Measurements from ENCODE around the gene GGA1.

The GGA1 gene, protein sequence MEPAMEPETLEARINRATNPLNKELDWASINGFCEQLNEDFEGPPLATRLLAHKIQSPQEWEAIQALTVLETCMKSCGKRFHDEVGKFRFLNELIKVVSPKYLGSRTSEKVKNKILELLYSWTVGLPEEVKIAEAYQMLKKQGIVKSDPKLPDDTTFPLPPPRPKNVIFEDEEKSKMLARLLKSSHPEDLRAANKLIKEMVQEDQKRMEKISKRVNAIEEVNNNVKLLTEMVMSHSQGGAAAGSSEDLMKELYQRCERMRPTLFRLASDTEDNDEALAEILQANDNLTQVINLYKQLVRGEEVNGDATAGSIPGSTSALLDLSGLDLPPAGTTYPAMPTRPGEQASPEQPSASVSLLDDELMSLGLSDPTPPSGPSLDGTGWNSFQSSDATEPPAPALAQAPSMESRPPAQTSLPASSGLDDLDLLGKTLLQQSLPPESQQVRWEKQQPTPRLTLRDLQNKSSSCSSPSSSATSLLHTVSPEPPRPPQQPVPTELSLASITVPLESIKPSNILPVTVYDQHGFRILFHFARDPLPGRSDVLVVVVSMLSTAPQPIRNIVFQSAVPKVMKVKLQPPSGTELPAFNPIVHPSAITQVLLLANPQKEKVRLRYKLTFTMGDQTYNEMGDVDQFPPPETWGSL

DNA sequence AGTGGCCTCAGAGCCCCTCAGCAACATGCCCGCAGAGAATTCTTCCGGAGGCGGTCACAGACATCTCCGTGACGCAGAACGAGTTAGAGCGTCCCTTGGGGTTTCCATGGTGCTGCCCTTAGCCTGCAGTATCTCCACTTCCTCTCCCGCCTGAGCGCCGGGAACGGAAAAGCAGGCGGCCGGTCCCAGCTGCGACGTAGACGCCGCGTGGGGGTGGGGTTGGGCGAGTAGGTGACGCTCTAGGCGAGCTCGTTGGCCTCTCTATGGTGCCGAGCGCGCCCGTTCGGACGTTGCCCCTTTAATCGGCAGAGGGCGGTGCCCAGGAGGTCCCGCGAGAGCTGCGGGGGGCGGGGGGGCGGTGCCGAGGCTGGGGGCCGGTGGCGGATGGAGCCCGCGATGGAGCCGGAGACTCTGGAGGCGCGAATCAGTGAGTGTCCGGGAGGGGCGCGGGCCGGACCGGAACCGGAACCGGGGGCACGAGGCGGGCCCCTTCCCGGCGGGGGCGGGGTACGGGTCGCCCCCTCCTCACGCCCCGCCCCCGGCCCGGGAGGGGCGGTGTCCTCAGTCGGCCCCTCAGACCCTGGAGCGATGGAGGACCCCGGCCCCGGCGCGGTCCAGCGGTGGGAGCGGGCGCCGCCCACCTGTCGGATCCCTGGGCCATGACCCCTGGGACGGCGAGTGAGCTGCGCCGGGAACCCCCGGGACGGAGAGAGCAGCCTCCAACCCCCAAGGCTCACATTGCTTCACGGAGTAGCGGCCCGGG is at the start of gene GGA1:
GGA1 (plus strand) TSS at position 358 of the 763 bp plus-strand sequence; CDS start at position 385, 27 bp downstream.
- peak; percentile 80 to 100 (median 96) for DNase-seq

DNA sequence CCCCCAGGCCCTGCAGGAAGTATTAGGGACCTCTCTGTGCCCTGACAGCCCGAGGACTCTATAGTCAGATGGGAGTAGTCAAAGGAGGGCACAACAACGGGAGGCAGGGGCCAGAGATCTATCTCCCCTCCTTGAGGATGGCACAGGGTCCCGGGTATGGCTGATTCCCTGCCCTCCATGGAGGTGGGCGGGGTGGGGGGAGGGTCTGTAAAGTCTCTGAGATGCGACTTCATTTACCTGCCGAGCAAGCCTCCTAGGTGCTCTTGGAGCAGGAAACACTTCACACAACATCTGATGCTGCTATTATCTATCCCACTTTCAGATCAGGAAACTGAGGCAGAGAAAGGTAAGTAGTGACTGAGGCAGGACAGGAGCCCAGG is 49.1 kb upstream of the GGA1 start:
- no peak for DNase-seq

DNA sequence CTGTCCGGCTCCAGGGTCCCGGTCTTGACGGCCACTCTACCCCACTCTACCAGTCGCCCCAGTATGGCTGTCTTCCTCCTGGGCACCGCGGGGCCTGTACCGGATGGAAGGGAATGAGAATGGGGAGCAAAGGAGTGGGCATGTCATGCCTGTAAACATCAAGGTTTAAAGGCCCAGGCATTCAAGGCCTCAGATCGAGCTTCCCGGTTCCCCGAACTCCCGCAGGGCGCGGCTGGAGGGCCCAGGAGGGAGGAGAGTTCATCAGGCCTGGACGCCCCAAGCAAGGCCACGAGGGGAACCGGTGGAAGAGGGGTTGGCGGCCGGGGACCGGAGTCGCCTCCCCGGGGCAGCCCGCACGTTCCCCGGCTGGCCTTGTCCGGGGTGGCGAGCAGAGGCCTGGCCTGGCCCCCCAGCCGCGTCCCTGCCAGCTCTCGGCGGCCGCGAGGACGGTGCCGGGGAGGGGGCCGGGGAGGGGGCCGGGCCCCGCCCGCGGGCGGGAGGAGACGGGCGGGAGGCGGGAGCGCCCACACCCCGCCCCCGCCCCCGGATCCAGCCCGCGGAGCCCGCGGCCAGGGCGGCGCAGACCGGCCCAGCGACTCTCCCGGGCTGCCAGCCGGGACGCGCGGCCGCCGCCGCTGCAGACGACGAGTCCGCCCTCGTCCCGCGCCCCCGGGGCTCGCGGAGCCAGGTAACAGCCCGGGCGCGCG is 48.6 kb upstream of the GGA1 start, which contains the start of gene CDC42EP1:
CDC42EP1 (plus strand) TSS at position 580 of the 707 bp plus-strand sequence. CDS start 5,870 bp downstream, outside the sequence.
- peak in 38 of 58 donors; percentile 16 to 82 (median 56) for DNase-seq

DNA sequence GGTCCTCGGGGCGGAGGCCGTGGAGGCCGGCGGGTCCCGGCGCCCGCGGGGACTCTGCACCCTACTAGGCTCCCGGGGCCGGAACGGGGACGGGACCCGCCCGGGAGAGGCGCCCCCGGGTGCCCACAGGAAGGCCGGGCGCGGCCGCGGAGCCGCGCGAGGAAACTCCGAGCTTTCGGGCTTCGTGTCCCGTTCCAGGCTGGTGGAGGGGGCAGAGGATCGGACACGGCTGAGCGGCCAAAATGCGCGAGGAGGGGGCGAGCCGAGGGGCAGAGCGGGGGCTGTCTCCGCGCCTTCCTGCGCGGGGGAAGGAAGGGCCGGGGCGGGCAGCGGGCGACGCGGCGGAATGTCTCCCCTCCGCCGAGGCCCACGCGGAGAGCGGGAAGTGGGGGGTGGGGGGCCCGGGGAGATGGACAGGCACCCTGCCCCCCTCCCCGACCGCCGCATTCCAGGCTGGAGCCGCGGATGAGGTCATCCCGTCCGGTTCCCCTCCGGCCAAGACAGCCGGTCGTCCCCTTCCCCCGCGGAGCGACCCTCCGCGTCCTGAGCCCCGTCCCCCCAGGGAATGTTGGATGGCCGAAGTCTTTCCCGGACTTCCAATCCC is 47.9 kb upstream of the GGA1 start:
- DNase-seq = peak in 11 of 58 donors; percentile 27 to 66 (median 39)

DNA sequence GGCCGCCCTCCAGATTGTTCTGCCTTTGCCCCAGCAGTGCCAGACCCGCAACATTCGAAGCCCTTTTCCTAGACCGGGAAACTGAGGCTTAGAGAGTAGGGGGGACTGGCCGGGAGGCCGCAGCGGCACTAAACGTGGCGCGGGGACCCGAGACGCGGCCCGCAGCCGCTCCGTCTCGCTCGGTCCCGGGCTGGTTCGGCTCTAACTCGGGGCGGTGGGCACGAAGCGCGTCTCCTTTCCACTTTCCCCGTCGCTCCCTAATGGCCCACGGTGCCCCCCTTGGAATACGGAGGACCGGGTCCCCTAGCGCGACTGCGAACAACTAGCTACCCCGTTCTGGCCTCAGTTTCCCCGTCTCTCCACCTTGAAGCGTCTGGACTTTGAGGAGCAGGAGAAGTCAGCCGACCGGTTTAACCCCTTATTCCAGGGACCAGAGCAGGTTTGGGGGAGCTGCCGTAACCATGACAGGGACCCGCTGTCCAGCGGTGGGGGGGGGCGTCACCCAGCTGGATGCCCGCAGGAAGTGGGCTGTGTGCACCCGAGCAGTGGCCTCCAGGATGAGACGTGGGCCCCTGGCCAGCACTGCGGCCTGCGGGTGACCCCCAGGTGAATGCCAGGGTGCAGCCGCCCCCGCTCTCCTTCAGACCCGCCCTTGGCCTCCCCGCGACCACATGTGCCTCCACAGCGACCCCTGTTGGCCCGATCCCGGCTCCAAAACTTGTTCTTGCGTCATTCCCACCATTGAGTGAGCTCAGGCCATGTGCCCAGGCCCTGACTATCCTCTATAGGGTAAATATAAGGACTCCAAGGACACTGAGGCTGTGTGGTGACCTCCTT is 47.2 kb upstream of the GGA1 start:
- DNase-seq = peak in 55 of 58 donors; percentile 22 to 92 (median 74)

DNA sequence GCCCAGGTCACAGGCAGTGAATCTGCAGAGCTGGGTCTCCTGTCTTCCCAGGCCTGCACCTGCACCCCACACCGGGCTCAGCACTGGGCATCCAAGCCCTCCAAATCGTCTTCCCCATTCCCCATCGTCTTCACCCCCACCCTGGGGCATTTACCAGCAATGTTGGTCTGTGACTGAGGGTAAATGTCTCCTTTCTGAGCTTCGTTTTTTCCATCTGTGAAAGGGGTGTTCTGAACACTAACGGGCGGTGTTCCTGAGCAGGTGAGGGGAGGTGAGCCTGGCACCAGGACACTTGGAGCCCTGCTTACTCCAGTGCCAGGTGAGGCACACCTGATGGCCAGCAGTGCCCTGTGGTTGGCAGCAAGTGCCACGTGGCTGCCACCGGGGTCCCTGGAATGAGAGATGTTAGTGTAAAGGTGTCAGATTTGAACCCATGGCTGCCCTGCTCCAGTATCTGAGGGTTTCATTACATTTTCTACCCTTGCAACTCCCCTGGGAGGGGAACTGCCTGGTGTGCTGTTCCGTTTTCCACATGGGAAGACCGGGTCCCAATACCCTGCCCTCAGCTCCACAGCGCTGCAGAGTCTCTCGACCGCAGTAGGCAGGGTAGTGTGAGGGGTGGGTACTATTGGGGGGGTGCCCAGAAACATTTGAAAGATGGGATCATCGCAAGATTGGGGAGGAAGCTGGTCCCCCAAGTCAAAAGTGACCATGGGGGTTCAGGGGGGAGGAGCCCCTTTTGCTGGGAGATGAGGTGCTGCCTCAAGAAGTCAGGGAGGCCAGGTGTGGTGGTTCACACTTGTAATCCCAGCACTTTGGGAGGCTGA is 46.4 kb upstream of the GGA1 start:
- no peak for DNase-seq

DNA sequence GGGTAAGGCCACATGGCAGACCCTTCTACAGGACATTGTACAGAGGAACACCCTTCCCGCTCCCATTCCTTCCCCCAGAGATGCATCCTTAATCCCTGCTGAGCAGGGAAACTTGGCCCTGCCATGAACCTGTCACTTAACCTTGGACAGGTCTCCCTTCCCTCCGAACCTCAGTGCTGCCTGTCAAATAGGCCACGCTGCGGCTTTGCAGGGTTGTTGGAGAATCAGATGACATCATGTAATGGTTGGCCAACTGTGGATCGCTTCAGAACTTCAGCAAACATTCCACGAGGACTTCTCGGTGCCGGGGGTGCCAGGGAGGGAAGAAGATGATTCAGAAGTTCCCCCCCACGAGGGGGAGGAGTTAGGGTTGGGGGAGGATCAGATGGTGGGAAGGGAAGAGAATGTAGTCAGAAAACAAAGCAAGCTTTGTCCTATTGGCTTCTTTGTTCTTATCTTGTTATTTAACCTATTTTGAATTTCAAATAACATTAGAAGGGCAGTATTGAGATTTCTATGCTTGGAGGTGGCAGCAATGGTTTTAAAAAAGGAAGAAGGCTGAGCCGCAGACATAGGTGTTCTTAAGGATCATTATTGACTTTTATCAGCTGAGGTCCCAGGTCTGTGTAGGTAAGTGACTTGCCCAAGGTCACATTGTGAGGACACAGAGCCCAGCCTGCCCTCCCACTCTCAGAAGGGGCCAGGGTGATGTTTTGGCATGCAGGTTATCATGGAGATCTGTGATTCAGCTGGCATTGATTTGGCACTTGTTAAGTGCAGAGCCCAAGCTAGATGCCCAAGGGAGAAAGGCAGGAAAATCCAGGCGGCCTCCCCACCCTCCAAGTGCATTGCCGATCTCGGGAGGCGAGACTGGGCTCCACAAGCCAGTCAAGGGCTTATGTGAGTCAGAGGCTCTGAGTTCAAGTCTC is 45.2 kb upstream of the GGA1 start:
- DNase-seq = peak in 50 of 58 donors; percentile 29 to 94 (median 74)

DNA sequence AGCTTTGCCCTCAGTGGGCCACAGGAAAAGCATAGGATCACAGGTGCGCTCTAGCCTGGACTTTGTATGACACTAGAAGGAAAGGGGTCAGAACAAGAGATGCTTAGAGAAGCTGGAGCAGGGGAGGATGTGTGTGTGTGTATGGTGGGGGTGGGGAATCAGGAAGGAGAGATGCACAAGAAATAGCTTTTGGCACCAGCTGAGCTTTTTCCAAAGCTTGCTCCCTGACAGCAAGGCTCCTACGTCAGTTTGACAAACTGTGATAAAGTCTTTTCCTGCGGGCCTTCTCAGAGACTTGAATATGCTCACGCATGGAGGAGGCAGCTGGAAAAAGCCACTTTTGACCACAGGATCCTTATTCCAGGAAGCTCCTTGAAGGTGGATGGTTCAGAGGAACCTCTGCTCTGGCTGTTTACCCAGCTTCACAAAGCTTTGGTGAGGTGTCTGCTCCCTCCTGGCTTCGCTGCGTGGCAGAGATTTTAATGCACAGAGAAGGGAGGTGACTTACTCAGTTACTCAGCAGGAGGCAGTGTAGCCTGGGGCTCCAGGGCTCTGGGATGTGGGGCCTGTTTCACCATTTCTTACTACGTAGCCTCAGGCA is 44.4 kb upstream of the GGA1 start:
- DNase-seq = peak in 2 of 58 donors; percentile 53 to 54

DNA sequence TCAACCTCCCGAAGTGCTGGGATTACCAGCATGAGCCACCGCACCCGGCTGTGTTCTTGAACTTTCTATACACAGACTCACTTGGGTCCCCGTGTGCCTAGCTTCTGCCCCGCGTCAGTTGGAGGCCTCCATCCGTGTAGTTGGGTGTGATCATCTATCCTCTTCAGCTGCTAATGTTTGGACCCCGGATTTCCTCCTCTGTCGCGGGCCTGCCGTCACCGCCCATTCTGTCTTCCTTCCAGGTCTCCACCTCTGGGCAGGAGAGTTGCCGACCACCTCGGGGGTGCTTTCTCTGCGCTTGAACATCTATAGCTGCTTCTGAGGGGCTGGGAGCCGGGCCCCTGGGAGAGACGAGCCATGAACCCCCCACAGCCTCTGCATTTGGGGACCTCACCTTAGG is 42.8 kb upstream of the GGA1 start:
- no peak for DNase-seq

DNA sequence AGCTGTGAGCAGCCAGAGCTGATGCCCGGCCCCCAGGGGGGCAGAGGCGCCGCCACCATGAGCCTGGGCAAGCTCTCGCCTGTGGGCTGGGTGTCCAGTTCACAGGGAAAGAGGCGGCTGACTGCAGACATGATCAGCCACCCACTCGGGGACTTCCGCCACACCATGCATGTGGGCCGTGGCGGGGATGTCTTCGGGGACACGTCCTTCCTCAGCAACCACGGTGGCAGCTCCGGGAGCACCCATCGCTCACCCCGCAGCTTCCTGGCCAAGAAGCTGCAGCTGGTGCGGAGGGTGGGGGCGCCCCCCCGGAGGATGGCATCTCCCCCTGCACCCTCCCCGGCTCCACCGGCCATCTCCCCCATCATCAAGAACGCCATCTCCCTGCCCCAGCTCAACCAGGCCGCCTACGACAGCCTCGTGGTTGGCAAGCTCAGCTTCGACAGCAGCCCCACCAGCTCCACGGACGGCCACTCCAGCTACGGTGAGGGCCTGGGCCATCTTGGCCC is 42.3 kb upstream of the GGA1 start:
- peak in 18 of 58 donors; percentile 24 to 70 (median 44) for DNase-seq

DNA sequence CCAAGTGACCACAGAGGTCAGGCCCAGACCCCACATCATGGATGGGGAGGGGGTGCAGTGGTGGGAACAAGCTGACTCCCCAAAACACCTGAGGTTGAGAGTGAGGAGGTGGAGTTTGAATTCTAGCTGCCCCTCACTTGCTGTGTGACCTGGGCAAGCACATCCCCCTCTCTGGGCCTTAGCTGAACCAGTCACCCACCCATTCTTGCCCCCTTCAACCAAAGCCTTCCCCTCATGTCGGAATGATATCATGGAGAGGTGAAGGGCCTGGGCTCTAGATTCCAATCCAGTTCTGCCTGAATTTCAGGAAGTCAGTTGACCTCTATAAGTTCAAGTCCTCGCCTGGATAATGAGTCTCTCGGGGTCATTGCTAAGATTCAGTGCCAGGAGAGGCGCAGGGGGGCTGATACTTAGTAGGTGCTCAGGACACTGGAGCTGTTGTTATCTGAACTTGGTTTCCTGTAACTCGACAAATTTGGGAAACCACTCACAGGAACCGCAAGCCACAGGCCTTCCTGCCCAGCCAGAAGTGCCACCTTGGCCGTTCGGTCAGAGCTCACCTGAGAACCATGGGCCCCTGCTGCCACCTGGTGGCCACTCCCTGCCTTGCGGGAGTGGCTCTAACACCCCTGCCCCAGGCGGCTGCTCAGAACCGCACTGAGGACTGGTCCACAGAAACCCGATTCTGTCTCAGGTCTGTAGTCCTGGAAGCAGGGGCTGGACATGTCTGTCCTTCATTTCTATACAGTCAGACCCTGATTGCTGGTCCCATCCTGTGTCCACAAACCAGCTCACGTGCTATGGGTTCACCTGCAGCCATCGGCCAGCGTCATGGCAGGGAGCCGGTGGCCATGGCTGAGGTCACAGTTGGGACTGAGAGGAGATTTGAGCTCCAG is 41.5 kb upstream of the GGA1 start:
- DNase-seq = peak in 53 of 58 donors; percentile 9 to 83 (median 55)

DNA sequence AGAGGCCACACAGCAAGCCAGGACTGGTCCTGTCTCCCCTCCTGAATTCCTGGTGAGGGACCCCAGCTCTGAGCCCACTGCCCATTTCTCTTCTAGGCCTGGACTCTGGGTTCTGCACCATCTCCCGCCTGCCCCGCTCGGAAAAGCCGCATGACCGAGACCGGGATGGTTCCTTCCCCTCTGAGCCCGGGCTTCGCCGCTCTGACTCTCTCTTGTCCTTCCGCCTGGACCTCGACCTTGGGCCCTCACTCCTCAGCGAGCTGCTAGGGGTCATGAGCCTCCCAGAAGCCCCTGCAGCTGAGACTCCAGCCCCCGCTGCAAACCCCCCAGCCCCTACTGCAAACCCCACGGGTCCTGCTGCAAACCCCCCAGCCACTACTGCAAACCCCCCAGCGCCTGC is 40.6 kb upstream of the GGA1 start:
- DNase-seq = no peak

DNA sequence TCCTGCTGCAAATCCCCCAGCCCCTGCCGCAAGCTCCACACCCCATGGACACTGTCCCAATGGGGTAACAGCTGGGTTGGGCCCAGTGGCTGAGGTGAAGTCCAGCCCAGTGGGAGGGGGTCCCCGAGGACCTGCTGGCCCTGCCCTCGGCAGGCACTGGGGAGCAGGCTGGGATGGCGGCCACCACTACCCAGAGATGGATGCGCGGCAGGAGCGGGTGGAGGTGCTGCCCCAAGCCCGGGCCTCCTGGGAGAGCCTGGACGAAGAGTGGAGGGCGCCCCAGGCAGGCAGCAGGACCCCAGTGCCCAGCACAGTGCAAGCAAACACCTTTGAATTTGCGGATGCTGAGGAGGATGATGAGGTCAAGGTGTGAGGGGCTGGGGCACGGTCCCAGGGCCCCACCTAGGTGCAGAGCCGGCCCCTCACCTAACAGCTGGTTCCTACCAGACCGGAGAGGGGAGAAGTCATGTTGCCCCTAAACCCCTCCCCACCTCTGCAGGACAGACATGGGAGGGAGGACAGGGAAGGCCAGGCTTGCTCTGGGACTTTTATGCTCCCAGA is 40.1 kb upstream of the GGA1 start:
- peak in 1 of 58 donors; percentile 51 for DNase-seq

DNA sequence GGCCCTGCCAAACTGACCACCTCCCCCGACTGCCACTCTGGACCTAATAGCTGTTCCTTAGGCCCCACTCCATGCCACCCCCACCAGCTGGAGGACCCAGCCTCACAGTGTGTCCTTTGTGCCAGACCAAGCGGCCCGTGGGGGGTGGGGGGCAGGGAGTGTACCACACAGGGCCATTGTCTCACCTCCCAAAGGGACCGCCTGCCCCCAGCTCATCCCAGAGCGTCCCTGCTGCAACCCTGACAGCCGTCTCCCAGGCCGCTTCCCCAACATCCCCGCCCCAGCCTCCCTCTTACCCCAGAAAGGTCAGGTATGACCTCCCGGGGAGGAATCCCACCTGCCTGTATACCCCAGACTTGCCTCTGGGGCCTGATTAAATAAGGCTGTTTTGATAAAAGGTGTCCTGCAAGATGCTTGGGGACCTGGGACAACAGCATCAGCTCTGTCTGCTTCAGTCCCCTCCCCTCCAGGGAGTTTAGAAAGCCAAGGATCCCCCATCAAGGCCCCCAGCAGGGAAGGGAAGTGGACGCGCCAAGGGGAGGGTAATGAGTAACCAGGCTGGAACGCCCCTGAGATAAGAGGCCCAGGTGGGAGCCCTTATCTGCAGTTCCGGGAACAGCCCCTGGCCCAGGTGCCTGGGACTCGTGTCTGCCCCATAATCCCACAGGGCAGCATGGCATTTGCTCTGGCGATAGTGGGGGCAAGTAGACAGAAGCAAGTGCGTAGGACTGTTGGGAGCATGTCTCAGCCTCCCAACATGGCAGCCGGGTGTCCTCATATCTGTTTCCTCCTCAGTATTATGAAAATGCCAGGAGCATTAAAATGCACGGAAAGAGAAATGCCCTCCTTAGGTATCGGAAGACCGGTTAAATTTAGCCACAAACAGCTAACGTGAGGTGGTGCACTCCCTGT is 39.4 kb upstream of the GGA1 start:
- peak in 48 of 58 donors; percentile 32 to 92 (median 73) for DNase-seq
